ENCODE results near the gene COX6A2.

DNA sequence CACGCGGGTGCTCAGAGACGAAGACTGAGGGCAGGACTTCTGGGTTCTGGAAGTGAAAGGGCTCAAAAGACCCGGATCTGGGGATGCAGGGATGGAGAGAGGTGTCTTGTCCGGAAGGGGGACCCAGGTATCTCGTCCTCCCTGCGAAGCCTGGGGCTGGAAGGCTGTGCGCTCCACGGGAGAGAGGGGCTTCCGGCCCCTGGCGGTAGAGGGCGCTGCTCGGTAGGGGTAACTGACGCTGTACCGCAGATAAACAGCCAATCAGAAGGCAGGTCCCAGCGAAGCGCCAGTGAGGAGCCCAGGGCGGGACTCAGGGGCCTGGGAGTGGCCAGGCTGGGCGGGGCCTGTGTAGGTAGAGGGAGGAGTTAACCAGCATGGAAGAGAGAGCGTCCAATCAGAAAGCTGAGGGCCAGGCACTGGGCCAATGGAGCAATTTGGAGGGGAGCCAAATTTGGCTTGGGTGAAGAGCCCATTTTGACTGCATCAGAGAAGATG is 44.6 kb upstream of the COX6A2 start:
- TF ChIP-seq, protein P1, sequence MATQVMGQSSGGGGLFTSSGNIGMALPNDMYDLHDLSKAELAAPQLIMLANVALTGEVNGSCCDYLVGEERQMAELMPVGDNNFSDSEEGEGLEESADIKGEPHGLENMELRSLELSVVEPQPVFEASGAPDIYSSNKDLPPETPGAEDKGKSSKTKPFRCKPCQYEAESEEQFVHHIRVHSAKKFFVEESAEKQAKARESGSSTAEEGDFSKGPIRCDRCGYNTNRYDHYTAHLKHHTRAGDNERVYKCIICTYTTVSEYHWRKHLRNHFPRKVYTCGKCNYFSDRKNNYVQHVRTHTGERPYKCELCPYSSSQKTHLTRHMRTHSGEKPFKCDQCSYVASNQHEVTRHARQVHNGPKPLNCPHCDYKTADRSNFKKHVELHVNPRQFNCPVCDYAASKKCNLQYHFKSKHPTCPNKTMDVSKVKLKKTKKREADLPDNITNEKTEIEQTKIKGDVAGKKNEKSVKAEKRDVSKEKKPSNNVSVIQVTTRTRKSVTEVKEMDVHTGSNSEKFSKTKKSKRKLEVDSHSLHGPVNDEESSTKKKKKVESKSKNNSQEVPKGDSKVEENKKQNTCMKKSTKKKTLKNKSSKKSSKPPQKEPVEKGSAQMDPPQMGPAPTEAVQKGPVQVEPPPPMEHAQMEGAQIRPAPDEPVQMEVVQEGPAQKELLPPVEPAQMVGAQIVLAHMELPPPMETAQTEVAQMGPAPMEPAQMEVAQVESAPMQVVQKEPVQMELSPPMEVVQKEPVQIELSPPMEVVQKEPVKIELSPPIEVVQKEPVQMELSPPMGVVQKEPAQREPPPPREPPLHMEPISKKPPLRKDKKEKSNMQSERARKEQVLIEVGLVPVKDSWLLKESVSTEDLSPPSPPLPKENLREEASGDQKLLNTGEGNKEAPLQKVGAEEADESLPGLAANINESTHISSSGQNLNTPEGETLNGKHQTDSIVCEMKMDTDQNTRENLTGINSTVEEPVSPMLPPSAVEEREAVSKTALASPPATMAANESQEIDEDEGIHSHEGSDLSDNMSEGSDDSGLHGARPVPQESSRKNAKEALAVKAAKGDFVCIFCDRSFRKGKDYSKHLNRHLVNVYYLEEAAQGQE (IDR thresholded peaks at IDR 0.05; ENCODE audit: insufficient read depth in 1 of 2, low read depth in 2 of 2, low read length in 1 of 2): no peak
- TF ChIP-seq, protein P2, sequence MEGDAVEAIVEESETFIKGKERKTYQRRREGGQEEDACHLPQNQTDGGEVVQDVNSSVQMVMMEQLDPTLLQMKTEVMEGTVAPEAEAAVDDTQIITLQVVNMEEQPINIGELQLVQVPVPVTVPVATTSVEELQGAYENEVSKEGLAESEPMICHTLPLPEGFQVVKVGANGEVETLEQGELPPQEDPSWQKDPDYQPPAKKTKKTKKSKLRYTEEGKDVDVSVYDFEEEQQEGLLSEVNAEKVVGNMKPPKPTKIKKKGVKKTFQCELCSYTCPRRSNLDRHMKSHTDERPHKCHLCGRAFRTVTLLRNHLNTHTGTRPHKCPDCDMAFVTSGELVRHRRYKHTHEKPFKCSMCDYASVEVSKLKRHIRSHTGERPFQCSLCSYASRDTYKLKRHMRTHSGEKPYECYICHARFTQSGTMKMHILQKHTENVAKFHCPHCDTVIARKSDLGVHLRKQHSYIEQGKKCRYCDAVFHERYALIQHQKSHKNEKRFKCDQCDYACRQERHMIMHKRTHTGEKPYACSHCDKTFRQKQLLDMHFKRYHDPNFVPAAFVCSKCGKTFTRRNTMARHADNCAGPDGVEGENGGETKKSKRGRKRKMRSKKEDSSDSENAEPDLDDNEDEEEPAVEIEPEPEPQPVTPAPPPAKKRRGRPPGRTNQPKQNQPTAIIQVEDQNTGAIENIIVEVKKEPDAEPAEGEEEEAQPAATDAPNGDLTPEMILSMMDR (IDR thresholded peaks at IDR 0.05): peak; percentile 86
- no peak for TF ChIP-seq SIN3A (IDR thresholded peaks at IDR 0.05; ENCODE audit: borderline replicate concordance, insufficient read depth, low read depth, low read length)
- TF ChIP-seq POLR2AphosphoS5 (IDR thresholded peaks at IDR 0.05; ENCODE audit: low read depth, low read length): no peak; the same call in 1 of the 2 replicates
- no peak for TF ChIP-seq TCF7L2 (IDR thresholded peaks at IDR 0.05; ENCODE audit: low read depth, low read length)
